HL-60/S4 treated with retinoic acid at 250 ng/mL for 4 days and 3 days (cell line): ENCODE results near the gene CDH22.

Source experiments
- in situ Hi-C: fragments of 300-500 bp; cut with MboI; formaldehyde crosslinking; loops from 2 replicates; pipeline ENCODE4 v1.7.0; 2022; ENCODE audit warnings: low sequenced_read_pairs

CDH22 gene

GRCh38 chr20:46308258-46309157, at the start of gene CDH22:
Gene CDH22 (minus strand): TSS chr20:46308498. CDS start chr20:46251294, 57,204 bp downstream.
- in situ Hi-C loops: no loop called here

- in situ Hi-C loops: loop anchor here (25.0 kb wide), 1 partner anchor 570 kb away; the partner anchor contains the start of genes DNTTIP1 and WFDC3
Measured at GRCh38 chr20:46357030-46357514, 48.8 kb upstream of the CDH22 start.

- in situ Hi-C loops: loop anchor here (25.0 kb wide), 1 partner anchor 569 kb away; the partner anchor contains the start of genes DNTTIP1 and WFDC3
Measured at GRCh38 chr20:46356195-46357029, 48.1 kb upstream of the CDH22 start.

- in situ Hi-C loops: loop anchor here (25.0 kb wide), 1 partner anchor 568 kb away; the partner anchor contains the start of genes DNTTIP1 and WFDC3
Measured at GRCh38 chr20:46355778-46356177, 47.5 kb upstream of the CDH22 start.

GRCh38 chr20:46354920-46355654, 46.8 kb upstream of the CDH22 start:
- in situ Hi-C loops: loop anchor here (25.0 kb wide), 1 partner anchor 568 kb away; the partner anchor contains the start of genes DNTTIP1 and WFDC3

- in situ Hi-C loops: loop anchor here (25.0 kb wide), 1 partner anchor 567 kb away; the partner anchor contains the start of genes DNTTIP1 and WFDC3
Measured at GRCh38 chr20:46354207-46354555, 45.9 kb upstream of the CDH22 start.

GRCh38 chr20:46353500-46354206, 45.4 kb upstream of the CDH22 start:
- in situ Hi-C loops: loop anchor here (25.0 kb wide), 1 partner anchor 566 kb away; the partner anchor contains the start of genes DNTTIP1 and WFDC3

GRCh38 chr20:46352370-46352938, 44.2 kb upstream of the CDH22 start:
- in situ Hi-C loops: loop anchor here (25.0 kb wide), 1 partner anchor 565 kb away; the partner anchor contains the start of genes DNTTIP1 and WFDC3

GRCh38 chr20:46351357-46352058, 43.2 kb upstream of the CDH22 start:
- in situ Hi-C loops: loop anchor here (25.0 kb wide), 1 partner anchor 564 kb away; the partner anchor contains the start of genes DNTTIP1 and WFDC3

GRCh38 chr20:46350986-46351267, 42.6 kb upstream of the CDH22 start:
- in situ Hi-C loops: loop anchor here (25.0 kb wide), 1 partner anchor 564 kb away; the partner anchor contains the start of genes DNTTIP1 and WFDC3

- in situ Hi-C loops: loop anchor here (25.0 kb wide), 1 partner anchor 563 kb away; the partner anchor contains the start of genes DNTTIP1 and WFDC3
Measured at GRCh38 chr20:46350201-46350985, 42.1 kb upstream of the CDH22 start.

- in situ Hi-C loops: loop anchor here (25.0 kb wide), 1 partner anchor 562 kb away; the partner anchor contains the start of genes DNTTIP1 and WFDC3
Measured at GRCh38 chr20:46349742-46350056, 41.4 kb upstream of the CDH22 start.

GRCh38 chr20:46349035-46349741, 40.9 kb upstream of the CDH22 start:
- in situ Hi-C loops: no loop called here

GRCh38 chr20:46347841-46348803, 39.8 kb upstream of the CDH22 start:
- in situ Hi-C loops: no loop called here

- in situ Hi-C loops: no loop called here
Measured at GRCh38 chr20:46346770-46347169, 38.5 kb upstream of the CDH22 start.
